Smooth muscle cell (in vitro differentiated cells): ENCODE measurements around the gene TSPAN3. TPM values are rescaled to one million over a fixed set of nuclear protein-coding genes. Genes with fewer than 3 reads are reported as not detected.

Experiments
- DNase-seq: peaks from one replicate; lab custom pipeline; 2025; ENCODE audit not compliant: unreplicated experiment; lab: John Stamatoyannopoulos, UW
- H2AFZ ChIP-seq: fragments of 200-600 bp; sonication (generic); 2 replicates; pipeline ENCODE4 v1.6.0; 2016; ENCODE audit warnings: antibody characterized with exemption, low read depth, mild to moderate bottlenecking
- H3F3A ChIP-seq: fragments of 200-600 bp; sonication (generic); 2 replicates; pipeline ENCODE4 v1.6.0; 2017; ENCODE audit warnings: antibody characterized with exemption, low read depth
- H3K27ac ChIP-seq: fragments of 200-600 bp; sonication (generic); 2 replicates; pipeline ENCODE4 v1.5.1; 2016; ENCODE audit warnings: low read depth, mild to moderate bottlenecking
- H3K27me3 ChIP-seq: fragments of 200-600 bp; sonication (generic); 2 replicates; pipeline ENCODE4 v1.6.1; 2016; ENCODE audit warnings: low read depth, mild to moderate bottlenecking
- H3K36me3 ChIP-seq: fragments of 200-600 bp; sonication (generic); 2 replicates; pipeline ENCODE4 v1.5.1; 2016; ENCODE audit warnings: low read depth
- H3K4me1 ChIP-seq: fragments of 200-600 bp; sonication (generic); 2 replicates; pipeline ENCODE4 v1.5.1; 2016; ENCODE audit warnings: low read depth
- H3K4me2 ChIP-seq: fragments of 200-600 bp; sonication (generic); 2 replicates; pipeline ENCODE4 v1.6.0; 2016; ENCODE audit warnings: mild to moderate bottlenecking
- H3K4me3 ChIP-seq: fragments of 200-600 bp; sonication (generic); 2 replicates; pipeline ENCODE4 v1.5.1; 2016; ENCODE audit warnings: mild to moderate bottlenecking
- H3K79me2 ChIP-seq: fragments of 200-600 bp; sonication (generic); 2 replicates; pipeline ENCODE4 v1.6.0; 2016; ENCODE audit warnings: low read depth, mild to moderate bottlenecking
- H3K9ac ChIP-seq: fragments of 200-600 bp; sonication (generic); 2 replicates; pipeline ENCODE4 v1.6.0; 2016; ENCODE audit warnings: low read depth
- H3K9me3 ChIP-seq: fragments of 200-600 bp; sonication (generic); replicated peaks from 2 replicates; pipeline ENCODE4 v1.5.1; 2016; ENCODE audit warnings: low read depth
- H4K20me1 ChIP-seq: fragments of 200-600 bp; sonication (generic); 2 replicates; pipeline ENCODE4 v1.6.0; 2016; ENCODE audit warnings: low read depth
- CTCF ChIP-seq: fragments of 200-600 bp; sonication (generic); IDR thresholded peaks from 2 replicates; pipeline ENCODE4 v1.5.1; 2017; ENCODE audit warnings: borderline replicate concordance, mild to moderate bottlenecking, antibody characterized with exemption; ENCODE audit not compliant: insufficient read depth, poor library complexity, severe bottlenecking
- WGBS: methylation state at CpG from one replicate; pipeline ENCODE4 v1.1.7; 2016; ENCODE audit warnings: low lambda C conversion rate; 5-methylcytosine and 5-hydroxymethylcytosine counted together
- polyA plus RNA-seq: library from polyadenylated mRNA; unstranded; fragments of >200 nt; fragmentation: Nextera tagmentation; extraction: Ambion mirVana; gene quantifications from 2 replicates; pipeline ENCODE4 v1.2.1, GENCODE V29; 2016
- total RNA-seq: library from RNA; depleted of rRNA; stranded (reverse); fragments of >200 nt; gene quantifications from 2 replicates; pipeline ENCODE4 v1.2.3, GENCODE V29; 2014

The TSPAN3 gene
- total and polyA plus RNA-seq, 2 experiments from 2014 or later = 257 to 276 TPM

GRCh38 chr15:77017761-77018720 is 52.9 kb downstream of the TSPAN3 start:
- Histone ChIP-seq H3F3A (no peaks in the 10 kb centered on the region), H3K9ac (no peak overlapping the region), H3K27ac (no peak overlapping the region), H3K4me2 (no peak overlapping the region), H3K9me3 (no peaks in the 10 kb centered on the region), H3K4me3 (no peak overlapping the region), H2AFZ (no peak overlapping the region), H4K20me1 (no peaks in the 10 kb centered on the region), H3K79me2 (no peaks in the 10 kb centered on the region), H3K27me3 (no peaks in the 10 kb centered on the region), H3K36me3 (no peaks in the 10 kb centered on the region), H3K4me1 (no peaks in the 10 kb centered on the region)
- DNase-seq = no peak
- 94% methylated on average over 20 of the region's 20 CpGs for WGBS
- no peak for TF ChIP-seq CTCF

- Histone ChIP-seq H4K20me1 (no peaks in the 10 kb centered on the region), H3K79me2 (no peaks in the 10 kb centered on the region), H3K9ac (no peak overlapping the region), H3K27me3 (no peaks in the 10 kb centered on the region), H3F3A (no peaks in the 10 kb centered on the region), H3K4me1 (no peaks in the 10 kb centered on the region), H3K9me3 (no peaks in the 10 kb centered on the region), H2AFZ (no peak overlapping the region), H3K27ac (no peak overlapping the region), H3K36me3 (no peaks in the 10 kb centered on the region), H3K4me2 (no peak overlapping the region), H3K4me3 (no peak overlapping the region)
- 90% methylated on average over 7 of the region's 7 CpGs for WGBS
- DNase-seq = no peak
- TF ChIP-seq CTCF = no peak
These were observed 53.7 kb downstream of the TSPAN3 start for GRCh38 chr15:77017091-77017660.

GRCh38 chr15:77016321-77016695 is 54.6 kb downstream of the TSPAN3 start:
- Histone ChIP-seq H3K4me3 (no peak overlapping the region), H3K9ac (no peak overlapping the region), H3K27me3 (no peaks in the 10 kb centered on the region), H2AFZ (no peak overlapping the region), H3K4me2 (no peak overlapping the region), H3K79me2 (no peaks in the 10 kb centered on the region), H3K27ac (no peak overlapping the region), H3F3A (no peaks in the 10 kb centered on the region), H3K36me3 (no peaks in the 10 kb centered on the region), H3K4me1 (no peaks in the 10 kb centered on the region), H3K9me3 (no peaks in the 10 kb centered on the region), H4K20me1 (no peaks in the 10 kb centered on the region)
- DNase-seq = no peak
- 84% methylated on average over 3 of the region's 3 CpGs for WGBS
- no peak for TF ChIP-seq CTCF
